GM20000 (cell line): Measurements from ENCODE around the gene USP35.

Source experiments
- DNase-seq: peaks from one replicate; pipeline ENCODE4 v3.0.0; 2012; ENCODE audit warnings: low spot score
- TF ChIP-seq, protein P1 (sequence below): IDR thresholded peaks from 2 replicates; pipeline ENCODE4 v1.5.1; 2012; ENCODE audit warnings: mild to moderate bottlenecking, control low read depth; ENCODE audit errors: extremely low read depth, missing control alignments

USP35 gene

DNA sequence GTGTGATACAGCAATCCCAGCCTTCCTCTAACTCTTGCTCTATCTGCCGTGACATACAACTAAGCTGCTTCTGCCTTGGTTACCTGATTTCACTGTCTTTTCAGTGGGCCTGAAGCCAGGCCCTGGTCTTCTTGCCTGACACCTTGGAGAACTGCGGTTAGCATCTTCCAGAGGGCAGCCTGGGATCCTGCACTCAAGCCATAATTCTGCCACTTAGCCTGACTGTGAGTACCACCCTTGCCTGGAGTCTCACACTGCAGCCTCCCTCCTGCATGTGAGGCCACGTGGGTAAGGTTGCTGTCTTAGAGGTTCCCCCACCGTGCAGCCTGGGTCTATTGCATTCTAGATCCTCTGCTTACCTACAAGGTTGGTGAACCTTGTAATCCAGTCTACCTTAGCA lies 35.8 kb downstream of the USP35 start:
- no peak for DNase-seq
- TF ChIP-seq, protein P1, sequence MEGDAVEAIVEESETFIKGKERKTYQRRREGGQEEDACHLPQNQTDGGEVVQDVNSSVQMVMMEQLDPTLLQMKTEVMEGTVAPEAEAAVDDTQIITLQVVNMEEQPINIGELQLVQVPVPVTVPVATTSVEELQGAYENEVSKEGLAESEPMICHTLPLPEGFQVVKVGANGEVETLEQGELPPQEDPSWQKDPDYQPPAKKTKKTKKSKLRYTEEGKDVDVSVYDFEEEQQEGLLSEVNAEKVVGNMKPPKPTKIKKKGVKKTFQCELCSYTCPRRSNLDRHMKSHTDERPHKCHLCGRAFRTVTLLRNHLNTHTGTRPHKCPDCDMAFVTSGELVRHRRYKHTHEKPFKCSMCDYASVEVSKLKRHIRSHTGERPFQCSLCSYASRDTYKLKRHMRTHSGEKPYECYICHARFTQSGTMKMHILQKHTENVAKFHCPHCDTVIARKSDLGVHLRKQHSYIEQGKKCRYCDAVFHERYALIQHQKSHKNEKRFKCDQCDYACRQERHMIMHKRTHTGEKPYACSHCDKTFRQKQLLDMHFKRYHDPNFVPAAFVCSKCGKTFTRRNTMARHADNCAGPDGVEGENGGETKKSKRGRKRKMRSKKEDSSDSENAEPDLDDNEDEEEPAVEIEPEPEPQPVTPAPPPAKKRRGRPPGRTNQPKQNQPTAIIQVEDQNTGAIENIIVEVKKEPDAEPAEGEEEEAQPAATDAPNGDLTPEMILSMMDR, result no peak

DNA sequence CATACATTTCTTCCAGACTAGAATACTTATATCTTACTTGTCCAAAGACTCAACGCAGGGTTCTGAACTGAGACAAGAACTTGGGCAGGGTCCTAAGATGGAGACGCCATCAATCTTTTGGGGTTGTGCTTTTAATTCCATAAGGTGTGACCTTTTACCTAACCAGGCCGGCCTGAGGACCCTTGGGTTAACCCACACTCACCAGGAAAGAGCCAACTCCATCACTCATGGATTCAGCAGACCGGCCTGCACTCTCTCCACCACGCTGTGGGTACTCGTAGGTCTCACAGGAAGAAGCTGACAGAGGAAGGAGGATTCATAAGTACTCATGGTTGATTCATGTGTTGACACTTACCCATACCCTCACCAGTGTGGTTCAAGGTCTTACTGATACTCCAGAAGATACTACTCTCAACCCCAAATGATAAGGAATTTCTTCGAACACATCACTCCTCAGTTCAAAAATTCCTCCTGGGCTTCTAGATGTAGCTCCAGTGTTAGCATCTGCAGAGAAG lies 36.2 kb downstream of the USP35 start:
- DNase-seq, result no peak
- TF ChIP-seq, protein P1, result no peak

DNA sequence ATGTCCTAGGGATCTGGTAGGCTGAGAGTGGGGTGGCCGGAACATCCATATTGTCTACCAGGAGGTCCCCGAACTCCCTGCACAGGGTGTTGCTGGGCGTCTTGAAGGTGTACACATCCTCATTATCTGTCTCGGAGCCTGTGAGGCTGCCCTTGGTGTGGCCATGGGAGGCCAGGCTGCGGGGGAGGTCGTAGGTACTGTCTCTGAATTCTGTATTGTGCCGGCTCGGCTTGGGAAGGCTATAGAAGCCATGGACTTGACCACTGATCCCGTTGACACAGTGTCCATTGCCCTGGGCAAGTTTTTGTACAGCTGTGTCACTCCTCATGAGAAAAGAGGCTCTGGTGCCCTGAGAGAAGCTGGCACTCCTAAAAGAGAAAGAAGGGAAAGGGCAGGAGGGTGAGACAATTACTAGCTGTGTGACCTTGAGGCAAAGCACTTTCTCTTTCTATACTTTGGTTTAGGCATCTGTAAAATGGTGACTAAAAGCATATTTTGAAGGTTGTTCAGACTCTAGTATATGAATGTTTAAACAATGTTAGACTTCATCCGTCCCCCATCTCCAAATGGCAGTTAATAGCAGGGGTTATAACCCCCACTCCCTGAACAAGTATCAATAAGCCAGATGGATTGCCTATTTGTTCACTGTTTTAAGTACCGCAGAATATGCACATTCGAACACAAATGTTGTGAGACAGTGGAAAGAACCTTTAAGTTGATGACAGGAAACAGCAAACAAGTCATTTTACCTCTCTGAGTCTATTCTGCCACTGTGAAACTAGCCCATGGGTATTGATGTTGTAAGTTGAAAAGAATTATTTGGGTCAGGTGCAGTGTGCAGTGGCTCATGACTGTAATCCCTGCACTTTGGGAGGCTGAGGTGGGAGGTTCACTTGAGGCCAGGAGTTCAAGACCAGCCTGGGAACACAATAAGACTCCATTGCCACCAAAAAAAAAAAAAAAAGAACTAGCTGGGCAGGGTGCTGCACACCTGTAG lies 38.3 kb downstream of the USP35 start:
- TF ChIP-seq, protein P1, result no peak
- DNase-seq, result peak; percentile 35

DNA sequence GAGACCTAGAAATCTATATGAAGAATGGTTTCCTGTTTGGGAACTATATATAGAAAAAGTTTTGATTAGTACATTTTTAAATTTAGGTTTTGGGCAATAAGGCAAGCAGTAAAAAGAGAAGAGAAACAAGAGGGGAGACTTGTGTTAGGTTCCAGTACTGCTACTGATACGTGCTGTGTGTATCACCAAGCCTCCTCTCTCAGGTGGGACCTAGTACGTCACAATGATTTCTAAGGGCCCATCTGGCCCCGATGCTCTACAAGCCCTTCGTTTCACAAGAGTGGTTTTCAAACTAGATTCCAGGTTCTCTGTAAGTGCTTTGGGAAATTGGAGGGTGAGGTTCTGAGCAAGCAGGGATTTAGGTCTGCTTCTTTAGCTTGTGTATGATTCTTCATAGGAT lies 39.2 kb downstream of the USP35 start:
- TF ChIP-seq, protein P1, result no peak
- DNase-seq, result peak; percentile 43

DNA sequence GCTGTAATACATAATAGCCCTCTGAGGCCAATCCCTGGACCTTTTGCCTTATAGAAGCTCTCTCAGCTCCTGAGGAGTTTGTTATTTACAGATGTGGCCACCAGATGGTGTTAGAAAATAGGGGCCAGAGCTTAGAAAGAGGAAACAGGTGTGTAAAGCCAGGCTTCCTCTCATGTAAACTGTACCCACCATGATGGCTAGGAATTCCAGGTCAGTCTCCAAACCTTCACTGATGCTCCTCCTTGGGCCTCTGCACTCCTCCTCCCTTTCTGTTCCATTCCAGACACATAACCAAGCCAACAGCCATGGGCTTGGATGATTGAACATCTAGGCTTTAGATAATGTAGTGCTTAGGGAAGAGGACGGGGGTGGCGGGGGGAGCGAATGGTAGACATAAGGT lies 39.7 kb downstream of the USP35 start:
- TF ChIP-seq, protein P1, result peak; percentile 41
- peak; percentile 68 for DNase-seq

DNA sequence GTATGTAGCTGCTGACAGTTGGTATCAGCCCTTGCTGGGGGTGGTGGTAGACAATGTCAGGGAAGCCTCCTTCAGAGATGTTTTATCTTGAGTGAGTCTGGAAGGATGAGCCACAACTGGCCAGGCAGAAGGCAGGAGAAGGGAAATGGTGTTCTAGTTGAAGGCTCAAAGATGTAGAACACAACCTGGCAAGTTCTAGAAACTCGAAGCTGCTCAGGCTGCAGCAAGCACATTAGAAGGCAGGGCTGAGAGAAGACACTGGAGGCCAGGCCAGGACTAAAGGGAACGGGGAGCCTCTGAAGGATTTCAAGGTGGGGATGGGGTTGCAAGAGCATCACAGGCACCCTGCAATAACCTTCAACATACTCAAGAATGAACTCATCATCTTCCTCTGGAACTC lies 40.4 kb downstream of the USP35 start:
- TF ChIP-seq, protein P1, result no peak
- no peak for DNase-seq

DNA sequence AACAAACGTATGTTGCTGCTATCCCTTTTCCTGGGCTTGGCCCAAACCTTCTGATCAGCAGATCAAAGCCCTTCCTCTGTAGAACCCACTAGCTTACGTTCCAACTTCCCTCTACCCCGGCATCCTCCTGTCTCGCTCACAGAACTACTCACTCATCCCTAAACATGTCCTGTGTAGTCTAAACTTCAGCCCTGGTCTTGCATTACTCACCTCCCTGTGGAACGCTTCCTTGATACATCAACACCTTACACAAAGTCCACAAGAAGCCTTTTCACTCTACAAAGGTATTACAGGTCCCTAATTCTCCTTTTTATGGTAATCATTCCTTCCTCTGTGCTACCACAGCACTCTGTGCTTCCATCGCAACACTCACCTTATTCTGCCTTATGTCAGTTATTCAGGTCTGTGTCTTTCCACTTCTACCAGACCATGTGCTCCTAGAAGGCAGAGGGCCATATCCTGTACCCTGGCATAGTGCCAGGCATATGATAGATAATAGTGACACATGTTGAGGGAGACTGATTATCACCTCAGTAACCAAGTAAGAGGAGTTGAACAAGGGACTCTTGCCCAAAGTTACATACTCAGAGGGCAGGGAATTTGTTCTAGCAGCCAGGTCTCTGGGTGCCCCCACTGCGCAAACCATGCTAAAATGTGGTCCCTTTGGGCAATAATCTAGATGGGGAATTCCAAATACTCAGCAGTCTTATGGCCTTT lies 41.6 kb downstream of the USP35 start:
- DNase-seq, result no peak

More for the DNA sequence above, 41.6 kb downstream of the USP35 start:
- TF ChIP-seq, protein P1, result no peak
